ENCODE data around the gene SLC12A8. TPM values are rescaled to one million over a fixed set of nuclear protein-coding genes. Genes with fewer than 3 reads are reported as not detected.

The SLC12A8 gene
- total RNA-seq (2011; cell fraction: chromatin; rRNA removed; ENCODE audit: low replicate concordance) = 0.81 and 1.1 TPM in 2 replicates
- 0.33 and 1.2 TPM in 2 replicates for total RNA-seq (2011; cell fraction: nucleolus; rRNA removed)
- total RNA-seq (2011; cell fraction: nucleoplasm; rRNA removed) = 0.95 TPM in 1 of 2 replicates, not detected in the other
- not detected in 2 replicates for total RNA-seq (2014; rRNA removed)
- total RNA-seq (2014; rRNA removed; fragmentation: Illumina TruSeq; extraction: Trizol) = 0.11 TPM in 1 of 2 replicates, not detected in the other
- total RNA-seq (2015; rRNA removed; fragmentation: Illumina TruSeq; extraction: Trizol) = not detected in 2 replicates
- total RNA-seq (2021) = 0.33 TPM in 1 of 2 replicates, not detected in the other
- 0.12 TPM in 1 of 2 replicates, not detected in the other for polyA plus RNA-seq (2011; rRNA removed)
- polyA plus RNA-seq (2011; cell fraction: cytosol; rRNA removed) = 0.18 and 0.24 TPM in 2 replicates
- polyA plus RNA-seq (2011; cell fraction: nucleus; rRNA removed) = 0.07 and 0.38 TPM in 2 replicates
- 0.05 and 0.97 TPM in 2 replicates for polyA plus RNA-seq (2012)
- polyA plus RNA-seq (2014; fragmentation: Illumina TruSeq; extraction: Trizol) = 0.04 and 0.24 TPM in 2 replicates
- polyA plus RNA-seq (2014; fragmentation: Nextera tagmentation; extraction: Ambion mirVana) = under 1 TPM in 1 of 2 experiments, not detected in 1; 0.04 TPM
- 0.09 TPM in 1 of 2 replicates, not detected in the other for polyA plus RNA-seq (2014; rRNA removed)
- 0.09 TPM in 1 of 2 replicates, not detected in the other for polyA minus RNA-seq (2011; rRNA and poly(A)+ RNA removed)
- not detected in 2 replicates for polyA minus RNA-seq (2011; cell fraction: cytosol; rRNA and poly(A)+ RNA removed)
- not detected in 2 replicates for polyA minus RNA-seq (2011; cell fraction: nucleus; rRNA and poly(A)+ RNA removed)
- Bru-seq, nascent RNA = percentile 15 among the genes with signal in this experiment
- percentile 31 among the genes with signal in this experiment for BruChase-seq, experiment 1, labeled RNA remaining after a 2-hour chase
- BruChase-seq, experiment 2, labeled RNA remaining after a 6-hour chase = percentile 27 among the genes with signal in this experiment
- long read RNA-seq, experiment 1 = 0 reads
- long read RNA-seq, experiment 2, partial matches to known transcripts = 0 of 1 reads
- long read RNA-seq, experiment 2, other reads (novel, unspliced or antisense) = 1 of 1 reads
- long read RNA-seq, experiment 3 = 0 reads

- no peaks in the 10 kb centered on the region for H3K9me1 ChIP-seq (ENCODE audit: control insufficient read depth, insufficient read depth, low read length)
- no peak within 1 kb of the TSS for H3K4me2 ChIP-seq (ENCODE audit: insufficient read depth, low read length)
- no TSS peak for BruUV-seq (replicated peaks)
- no peak within 1 kb of the TSS for H2AFZ ChIP-seq (ENCODE audit: low read depth, low read length)
- POLR2A ChIA-PET = no interaction called here
- CTCF ChIA-PET (ENCODE audit: low intra/inter-chr PET ratio) = no interaction called here
- no peaks in the 10 kb centered on the region for H4K20me1 ChIP-seq (replicated peaks; ENCODE audit: control insufficient read depth, insufficient read depth, low read length)
- no peak within 1 kb of the TSS for H3K4me3 ChIP-seq
- no peaks in the 10 kb centered on the region for H3K9me3 ChIP-seq (replicated peaks; ENCODE audit: control insufficient read depth, insufficient read depth, low read depth, low read length)
- intact Hi-C loops (cut with micrococcal nuclease) = no loop called here
- WGBS (ENCODE audit: insufficient coverage, low coverage, missing lambda C conversion rate) = 30% methylated on average over 8 of the region's 55 CpGs
- H3K9ac ChIP-seq (ENCODE audit: insufficient read depth in 1 of 2, low read depth in 2 of 2, low read length in 2 of 2) = no peak within 1 kb of the TSS
- peaks cover 0 to 6% of the 10 kb centered on the region in 2 experiments; a peak in 1 of 5 replicates for H3K27me3 ChIP-seq (ENCODE audit: control insufficient read depth in 2 of 2, insufficient read depth in 2 of 2, low read length in 2 of 2)
- FAIRE-seq = no peak
- no peaks in the 10 kb centered on the region for H3K36me3 ChIP-seq (ENCODE audit: control insufficient read depth, insufficient read depth, low read length)
- in situ Hi-C loops (cut with MboI) = no loop called here
- no peak for ATAC-seq
- no peak within 1 kb of the TSS for H3K27ac ChIP-seq (ENCODE audit: extremely low read depth, low read depth, low read length)
- H3K79me2 ChIP-seq (ENCODE audit: control insufficient read depth, insufficient read depth, low read length) = no peaks in the 10 kb centered on the region
- DNase-seq (ENCODE audit: extremely low read depth in 1 of 4, low spot score in 3 of 4) = no peak
- H3K4me1 ChIP-seq (replicated peaks in 1 of 2; ENCODE audit: control insufficient read depth in 2 of 2, insufficient read depth in 2 of 2, low read length in 2 of 2) = peaks cover 0 to 9% of the 10 kb centered on the region in 2 experiments; a peak in 2 of 5 replicates
- TF ChIP-seq LCOR (CRISPR knock-in tag; IDR thresholded peaks at IDR 0.05) (no peak), HDAC1 (IDR thresholded peaks at IDR 0.05) (no peak), RNF2 (IDR thresholded peaks at IDR 0.05) (no peak), HLTF (IDR thresholded peaks at IDR 0.05) (no peak), EP400 (IDR thresholded peaks at IDR 0.05) (no peak), ZNF57 (CRISPR knock-in tag; IDR thresholded peaks at IDR 0.05) (no peak), GTF3C2 (IDR thresholded peaks at IDR 0.05; ENCODE audit: borderline replicate concordance, extremely low read depth, insufficient read length) (no peak), ZBTB2 (IDR thresholded peaks at IDR 0.05) (no peak), ZNF277 (CRISPR knock-in tag; IDR thresholded peaks at IDR 0.05; ENCODE audit: borderline replicate concordance) (no peak), RBM34 (IDR thresholded peaks at IDR 0.05; ENCODE audit: borderline replicate concordance, insufficient read depth, low read length) (no peak), SREBF2 (CRISPR knock-in tag; IDR thresholded peaks at IDR 0.05) (no peak), ZNF143 (CRISPR knock-in tag; IDR thresholded peaks at IDR 0.05) (no peak)
Observed at GRCh38 chr3:125212509-125213363, at the start of gene SLC12A8. Gene SLC12A8 (minus strand): TSS chr3:125212748. CDS start chr3:125211349, 1,399 bp downstream.
